ENCODE measurements around the gene SLC13A3.

DNA sequence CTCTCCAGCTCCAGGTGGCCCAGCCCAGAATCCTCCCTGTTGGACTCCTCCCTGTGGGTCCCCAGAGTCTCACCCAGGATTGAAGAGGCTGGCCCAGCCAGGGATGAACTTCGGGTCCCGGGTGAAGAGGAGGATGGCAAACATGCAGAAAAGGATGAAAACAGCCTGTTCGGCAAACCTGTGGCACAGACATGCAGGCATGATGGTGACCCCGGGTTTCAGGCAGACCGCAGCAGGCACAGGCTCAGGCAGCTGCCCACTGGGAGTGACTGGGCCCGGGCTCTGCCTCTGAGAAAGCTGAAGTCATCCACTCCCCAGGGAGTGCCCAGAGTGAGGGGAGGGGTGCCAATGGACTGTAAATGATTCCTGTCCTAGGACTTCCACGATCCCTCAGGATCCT is 63.3 kb downstream of the SLC13A3 start:
- TF ChIP-seq, protein P1, sequence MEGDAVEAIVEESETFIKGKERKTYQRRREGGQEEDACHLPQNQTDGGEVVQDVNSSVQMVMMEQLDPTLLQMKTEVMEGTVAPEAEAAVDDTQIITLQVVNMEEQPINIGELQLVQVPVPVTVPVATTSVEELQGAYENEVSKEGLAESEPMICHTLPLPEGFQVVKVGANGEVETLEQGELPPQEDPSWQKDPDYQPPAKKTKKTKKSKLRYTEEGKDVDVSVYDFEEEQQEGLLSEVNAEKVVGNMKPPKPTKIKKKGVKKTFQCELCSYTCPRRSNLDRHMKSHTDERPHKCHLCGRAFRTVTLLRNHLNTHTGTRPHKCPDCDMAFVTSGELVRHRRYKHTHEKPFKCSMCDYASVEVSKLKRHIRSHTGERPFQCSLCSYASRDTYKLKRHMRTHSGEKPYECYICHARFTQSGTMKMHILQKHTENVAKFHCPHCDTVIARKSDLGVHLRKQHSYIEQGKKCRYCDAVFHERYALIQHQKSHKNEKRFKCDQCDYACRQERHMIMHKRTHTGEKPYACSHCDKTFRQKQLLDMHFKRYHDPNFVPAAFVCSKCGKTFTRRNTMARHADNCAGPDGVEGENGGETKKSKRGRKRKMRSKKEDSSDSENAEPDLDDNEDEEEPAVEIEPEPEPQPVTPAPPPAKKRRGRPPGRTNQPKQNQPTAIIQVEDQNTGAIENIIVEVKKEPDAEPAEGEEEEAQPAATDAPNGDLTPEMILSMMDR (IDR thresholded peaks at IDR 0.05; ENCODE audit: low read depth, low read length, poor library complexity, severe bottlenecking): no peak
- no peak for TF ChIP-seq EZH2phosphoT487 (IDR thresholded peaks at IDR 0.05; ENCODE audit: borderline replicate concordance, low read length)

Measured in DOHH2 (cell line).